ENCODE data around the gene LAPTM5.

DNA sequence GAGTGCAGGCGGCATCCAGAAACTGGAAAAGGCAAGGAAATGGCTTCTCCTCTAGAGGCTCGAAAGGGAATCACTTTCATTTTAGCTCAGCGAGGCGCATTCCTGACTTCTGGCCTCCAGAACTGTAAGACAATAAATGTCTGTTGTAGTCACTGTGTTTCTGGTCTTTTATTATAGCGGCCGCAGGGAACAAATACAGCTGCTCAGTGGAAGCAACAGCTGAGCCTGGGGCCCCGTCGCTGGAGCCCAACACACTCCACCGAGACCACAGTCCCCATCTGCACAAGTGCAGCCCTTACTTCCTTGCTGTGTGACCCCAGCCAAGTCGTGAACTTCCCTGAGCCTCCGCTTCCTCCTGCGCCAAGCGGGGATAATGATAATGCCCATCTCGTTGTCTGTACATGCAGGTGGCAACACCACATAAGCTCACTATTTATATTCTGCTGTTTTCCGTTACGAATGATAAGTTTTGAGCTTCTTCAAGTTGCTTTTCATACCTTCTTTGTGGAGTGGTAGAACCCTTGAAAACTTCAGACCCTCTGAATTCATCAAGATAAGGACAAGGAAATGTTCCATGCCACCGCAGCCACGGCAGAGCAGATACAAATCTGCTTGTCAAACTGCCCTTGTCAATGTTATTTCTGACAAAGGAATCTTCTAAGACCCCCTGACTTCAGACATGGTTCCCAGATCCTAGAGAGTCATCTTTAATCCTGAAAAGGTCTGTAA lies 3.2 kb upstream of the LAPTM5 start:
- TF ChIP-seq FOS (IDR thresholded peaks at IDR 0.05; ENCODE audit: borderline replicate concordance, insufficient read depth, low read length): no peak
- TF ChIP-seq, protein P1, sequence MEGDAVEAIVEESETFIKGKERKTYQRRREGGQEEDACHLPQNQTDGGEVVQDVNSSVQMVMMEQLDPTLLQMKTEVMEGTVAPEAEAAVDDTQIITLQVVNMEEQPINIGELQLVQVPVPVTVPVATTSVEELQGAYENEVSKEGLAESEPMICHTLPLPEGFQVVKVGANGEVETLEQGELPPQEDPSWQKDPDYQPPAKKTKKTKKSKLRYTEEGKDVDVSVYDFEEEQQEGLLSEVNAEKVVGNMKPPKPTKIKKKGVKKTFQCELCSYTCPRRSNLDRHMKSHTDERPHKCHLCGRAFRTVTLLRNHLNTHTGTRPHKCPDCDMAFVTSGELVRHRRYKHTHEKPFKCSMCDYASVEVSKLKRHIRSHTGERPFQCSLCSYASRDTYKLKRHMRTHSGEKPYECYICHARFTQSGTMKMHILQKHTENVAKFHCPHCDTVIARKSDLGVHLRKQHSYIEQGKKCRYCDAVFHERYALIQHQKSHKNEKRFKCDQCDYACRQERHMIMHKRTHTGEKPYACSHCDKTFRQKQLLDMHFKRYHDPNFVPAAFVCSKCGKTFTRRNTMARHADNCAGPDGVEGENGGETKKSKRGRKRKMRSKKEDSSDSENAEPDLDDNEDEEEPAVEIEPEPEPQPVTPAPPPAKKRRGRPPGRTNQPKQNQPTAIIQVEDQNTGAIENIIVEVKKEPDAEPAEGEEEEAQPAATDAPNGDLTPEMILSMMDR (IDR thresholded peaks at IDR 0.05; ENCODE audit: extremely low read depth in 1 of 2, insufficient read depth in 1 of 2, low read depth in 1 of 2, low read length in 2 of 2): no peak
- TF ChIP-seq, protein P2, sequence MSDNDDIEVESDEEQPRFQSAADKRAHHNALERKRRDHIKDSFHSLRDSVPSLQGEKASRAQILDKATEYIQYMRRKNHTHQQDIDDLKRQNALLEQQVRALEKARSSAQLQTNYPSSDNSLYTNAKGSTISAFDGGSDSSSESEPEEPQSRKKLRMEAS (IDR thresholded peaks at IDR 0.05; ENCODE audit: insufficient read depth, insufficient read length): no peak
- no peak for TF ChIP-seq POLR2A (IDR thresholded peaks at IDR 0.05; ENCODE audit: low read depth, low read length)
- no peak for TF ChIP-seq POLR2AphosphoS5 (IDR thresholded peaks at IDR 0.05; ENCODE audit: insufficient read depth, low read depth, low read length)
- no peak for TF ChIP-seq EZH2 (IDR thresholded peaks at IDR 0.05; ENCODE audit: borderline replicate concordance, low read depth, low read length, severe bottlenecking)
- no peak for TF ChIP-seq MYC (IDR thresholded peaks at IDR 0.05; ENCODE audit: low read depth, low read length)
- no peak for TF ChIP-seq JUN (IDR thresholded peaks at IDR 0.05; ENCODE audit: borderline replicate concordance, insufficient read depth, insufficient read length, low read depth)
